ENCODE results near the gene SV2B.
"Not testable (repeated sequence)": the region's sequence is repeated elsewhere in the genome, so short reads cannot be mapped to it uniquely, and the experiment has no call there.

SV2B gene

DNA sequence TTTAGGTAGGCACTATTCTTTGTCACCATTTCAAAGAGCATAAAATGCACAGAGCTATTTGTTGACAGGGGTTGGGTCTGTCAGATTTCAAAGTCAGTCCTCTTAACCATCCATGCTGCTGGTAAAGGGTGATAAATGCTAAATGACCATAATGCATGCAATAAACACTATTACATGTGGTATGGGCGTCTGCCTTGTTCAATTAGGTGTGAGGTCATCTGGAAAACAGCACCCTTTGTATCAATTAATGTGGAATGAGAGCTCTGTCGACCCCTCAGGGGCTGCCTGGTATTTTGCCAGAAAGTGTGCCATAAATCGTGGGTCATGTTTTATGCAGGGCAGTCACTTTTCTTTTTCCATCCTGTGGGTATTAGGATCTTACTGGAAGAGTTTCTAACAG, 235.6 kb downstream of the SV2B start:
- no peak for DNase-seq

GRCh38 chr15:91336687-91337086, 236.6 kb downstream of the SV2B start:
- DNase-seq: no peak

DNA sequence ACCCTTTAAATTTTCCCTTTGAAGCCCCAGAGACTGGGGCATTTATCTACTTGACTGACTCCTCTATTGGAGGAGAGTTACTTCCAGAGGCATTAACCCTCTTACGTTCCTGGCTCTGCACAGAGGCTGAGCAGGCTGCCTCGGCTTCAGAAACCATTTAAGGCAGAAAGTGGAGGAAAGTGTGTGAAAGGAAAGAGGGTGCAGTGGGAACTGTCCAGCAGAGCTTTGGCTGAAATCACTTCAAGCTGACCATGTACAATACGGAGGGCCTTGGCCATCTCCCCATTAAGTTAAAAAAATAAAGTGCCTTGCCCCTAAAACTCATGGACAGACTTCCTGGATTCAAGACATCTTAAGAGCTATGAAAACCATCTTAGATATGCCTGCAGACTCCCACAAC, 238.7 kb downstream of the SV2B start:
- peak in 1 of 2 donors; percentile 6 for DNase-seq

- no peak for DNase-seq
Measured at GRCh38 chr15:91342097-91342496, 242.0 kb downstream of the SV2B start.

DNA sequence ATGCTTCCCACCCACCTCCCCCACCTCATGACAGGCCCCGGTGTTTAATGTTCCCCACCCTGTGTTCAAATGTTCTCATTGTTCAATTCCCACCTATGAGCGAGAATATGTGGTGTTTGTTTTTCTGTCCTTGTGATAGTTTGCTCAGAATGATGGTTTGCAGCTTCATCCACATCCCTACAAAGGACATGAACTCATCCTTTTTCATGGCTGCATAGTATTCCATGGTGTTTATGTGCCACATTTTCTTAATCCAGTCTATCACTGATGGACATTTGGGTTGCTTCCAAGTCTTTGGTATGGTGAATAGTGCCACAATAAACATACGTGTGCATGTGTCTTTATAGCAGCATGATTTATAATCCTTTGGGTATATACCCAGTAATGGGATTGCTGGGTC, 244.9 kb downstream of the SV2B start:
- DNase-seq: not testable (repeated sequence)

DNA sequence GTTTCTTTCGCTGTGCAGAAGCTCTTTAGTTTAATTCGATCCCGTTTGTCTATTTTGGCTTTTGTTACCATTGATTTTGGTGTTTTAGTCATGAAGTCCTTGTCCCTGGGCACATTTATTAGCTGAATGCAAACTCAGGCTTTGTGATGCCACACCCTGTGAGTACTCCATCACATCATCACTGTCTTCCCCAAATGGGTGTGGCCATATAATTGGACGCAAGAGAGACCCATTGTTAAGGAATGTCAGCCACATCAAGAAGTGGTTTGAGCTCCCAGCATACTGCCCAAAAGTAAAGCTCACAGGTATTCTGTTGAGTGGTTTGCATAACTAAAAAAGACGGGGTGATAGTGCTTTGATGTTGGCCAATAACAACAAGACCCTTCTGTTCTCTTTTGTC, 245.7 kb downstream of the SV2B start:
- no peak for DNase-seq

DNA sequence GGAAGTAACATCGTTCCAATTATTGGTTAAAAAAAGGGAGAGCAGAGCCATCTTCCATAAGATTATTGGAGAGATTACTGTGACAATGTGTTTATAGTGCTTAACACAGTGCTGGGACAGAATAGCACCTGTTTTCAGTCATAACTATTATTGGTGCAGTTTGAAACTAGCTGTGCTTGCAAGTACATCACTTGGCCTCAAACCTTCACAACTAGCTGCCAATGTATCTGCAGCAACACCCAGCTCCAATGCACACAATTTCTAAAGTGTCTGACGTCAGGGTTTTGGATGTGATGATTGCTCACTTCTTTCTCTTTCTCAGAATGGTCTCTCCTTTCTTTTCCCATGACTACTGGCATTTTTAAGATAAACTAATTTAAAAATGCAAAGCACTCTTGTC, 246.2 kb downstream of the SV2B start:
- DNase-seq: no peak

DNA sequence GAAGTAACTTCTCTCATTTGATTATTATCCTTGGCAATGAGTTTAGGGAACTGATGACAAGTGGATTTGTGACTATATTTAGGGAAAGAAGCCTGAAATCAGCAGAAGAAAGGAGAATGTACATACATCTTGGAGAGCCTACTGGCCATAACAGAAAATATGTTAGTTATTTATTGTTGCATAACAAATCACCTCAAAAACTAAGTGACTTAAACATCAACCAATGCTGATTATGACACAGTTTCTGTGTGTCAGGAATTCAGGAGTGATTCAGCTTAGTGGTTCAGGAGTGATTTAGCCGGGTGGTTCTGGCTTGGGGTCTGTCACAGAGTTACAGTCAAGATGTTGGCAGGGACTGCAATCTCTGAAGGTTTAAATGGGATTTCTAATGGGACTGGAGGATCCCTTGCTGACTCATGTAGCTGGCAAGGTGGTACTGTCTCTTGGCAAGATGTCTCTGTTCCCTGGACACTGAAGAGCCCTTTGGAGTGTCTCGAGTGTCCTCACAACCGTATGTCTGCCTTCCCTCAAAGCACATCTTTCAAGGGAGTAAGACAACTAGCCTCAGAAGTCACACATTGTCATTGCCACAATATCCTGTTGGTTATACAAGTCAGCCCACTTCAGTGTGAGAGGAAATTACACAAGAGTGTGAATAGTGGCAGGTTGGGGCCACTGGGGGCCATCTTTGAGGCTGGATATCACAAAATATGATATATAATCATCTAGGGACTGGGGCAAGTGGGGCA, 248.9 kb downstream of the SV2B start:
- no peak for DNase-seq

Measured in stimulated activated CD4-positive, alpha-beta T cell treated with anti-CD3 and anti-CD28 coated beads, Interleukin-2, amount 100 ng/mL, for 48 hours (primary cell).